Stimulated activated CD8-positive, alpha-beta memory T cell treated with anti-CD3 and anti-CD28 coated beads, Interleukin-12 subunit alpha, Interleukin-12 subunit beta, amount 100 ng/mL, for 1 hour (primary cell): Measurements from ENCODE around the gene POR.
"Not testable (repeated sequence)": the region's sequence is repeated elsewhere in the genome, so short reads cannot be mapped to it uniquely, and the experiment has no call there.

Experiments used
- DNase-seq: peaks from one replicate; pipeline ENCODE4 v3.0.0-alpha.2; 2020; ENCODE audit warnings: low read depth

Gene POR

DNA sequence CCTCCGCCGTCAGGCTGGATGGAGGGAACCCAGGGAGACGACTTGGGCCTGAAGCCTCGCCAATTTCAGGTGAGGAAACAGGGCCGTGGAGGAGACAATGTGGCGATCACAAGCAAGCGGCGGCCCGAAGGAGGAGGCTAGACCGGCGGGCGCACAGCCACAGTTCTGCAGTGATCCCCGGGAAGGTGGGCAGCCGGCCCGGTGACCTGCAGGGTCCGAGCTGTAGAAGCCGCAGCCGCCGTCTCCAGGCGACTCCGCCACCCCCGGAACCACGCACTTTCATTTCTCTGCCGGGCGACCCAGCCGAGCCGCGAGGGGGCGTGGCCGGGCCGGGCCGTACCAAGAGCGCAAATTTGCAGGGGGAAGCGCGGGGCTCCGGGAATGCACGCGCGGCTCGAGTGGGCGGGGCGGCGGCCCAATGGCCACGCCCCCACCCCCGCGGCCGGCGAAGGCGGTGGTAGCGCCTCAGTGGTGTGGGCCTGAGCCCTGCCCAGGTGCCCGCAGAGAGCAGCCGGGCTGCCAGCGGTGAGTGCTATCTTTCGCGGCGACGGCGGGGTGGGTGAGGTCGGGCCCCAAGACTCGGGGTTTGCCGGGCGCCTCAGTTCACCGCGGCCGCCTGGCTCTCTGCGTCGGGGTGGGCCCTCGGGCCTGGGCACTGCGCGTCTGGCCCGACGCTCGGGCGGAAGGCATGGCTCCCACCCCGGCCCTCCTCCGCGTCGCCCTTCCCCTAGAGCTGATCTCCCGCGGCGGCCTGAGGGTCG lies at the start of gene POR:
POR (plus strand) TSS at position 501 of the 761 bp plus-strand sequence. CDS start 38,847 bp downstream, outside the sequence.
- DNase-seq, result peak; percentile 92

DNA sequence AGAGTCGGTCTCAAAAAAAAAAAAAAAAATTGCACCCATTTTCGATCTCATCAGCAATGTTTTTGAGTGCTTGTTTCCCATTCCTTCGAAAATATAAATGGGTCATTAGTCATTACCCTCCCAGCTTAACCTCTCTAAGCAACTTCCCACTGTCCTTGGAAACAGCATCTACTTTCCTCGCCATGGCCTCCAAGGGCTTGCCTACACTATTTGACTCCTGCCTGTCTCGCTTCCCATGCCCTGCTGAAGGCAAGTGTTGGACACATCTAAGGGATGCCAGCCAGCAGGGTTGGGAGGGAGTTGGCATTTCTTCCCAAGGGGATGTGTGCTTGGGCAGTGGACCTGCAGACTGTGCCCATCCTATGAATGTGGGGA lies 48.9 kb upstream of the POR start:
- no peak for DNase-seq

DNA sequence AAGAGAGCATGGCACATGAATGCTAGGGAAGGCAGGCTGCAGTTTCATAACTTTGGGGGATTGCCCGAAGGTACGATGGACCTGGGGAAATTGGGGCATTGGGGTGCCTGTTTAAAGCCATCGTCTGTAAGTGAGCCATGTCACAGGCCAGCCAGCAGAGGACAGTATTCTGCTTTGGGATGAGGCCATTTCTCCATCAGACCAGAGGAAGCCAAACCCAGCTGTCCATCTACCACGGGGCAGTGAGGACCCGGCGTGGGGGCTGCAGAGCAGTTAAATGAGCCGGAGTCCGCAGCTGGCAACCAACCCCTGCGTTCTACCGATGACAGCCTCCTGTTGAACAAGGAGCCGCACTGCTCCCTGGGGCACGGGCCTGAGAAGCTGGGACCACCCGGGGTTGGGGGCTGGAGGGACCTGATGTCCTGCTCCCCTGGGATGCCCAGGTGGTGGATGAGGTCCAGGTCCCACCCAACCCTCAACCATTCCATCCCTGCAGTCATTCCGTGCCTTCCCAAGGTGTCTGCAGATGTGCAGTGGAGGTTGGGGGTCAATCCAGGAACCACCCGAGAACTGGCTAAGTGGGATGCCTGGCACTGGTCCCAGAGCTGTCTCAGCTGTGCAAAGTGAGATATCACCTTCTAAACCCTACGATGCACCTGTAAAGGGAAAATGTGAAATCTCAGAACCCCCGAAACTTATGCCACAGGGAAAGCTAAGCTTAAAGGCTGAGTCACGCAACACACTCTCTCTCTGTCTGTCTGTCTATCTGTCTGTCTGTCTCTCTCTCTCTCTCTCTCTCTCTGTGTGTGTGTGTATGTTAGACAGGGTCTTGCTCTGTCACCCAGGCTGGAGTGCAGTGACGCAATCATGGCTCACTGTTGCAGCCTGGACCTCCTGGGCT lies 48.2 kb upstream of the POR start:
- DNase-seq, result peak; percentile 20

DNA sequence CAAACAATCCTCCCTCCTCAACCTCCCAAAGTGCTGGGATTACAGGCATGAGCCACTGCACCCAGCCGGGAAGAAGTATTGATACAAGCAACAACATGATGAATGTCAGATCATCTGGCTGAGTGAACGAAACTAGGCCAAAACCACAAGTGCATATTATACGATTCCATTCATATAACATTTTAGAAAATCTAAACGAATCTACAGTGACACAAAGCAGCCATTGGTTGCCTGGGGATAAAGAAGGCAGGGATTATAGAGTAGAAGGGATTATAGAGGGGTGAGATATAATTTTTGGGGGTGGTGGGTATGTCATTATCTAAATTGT lies 47.6 kb upstream of the POR start:
- DNase-seq, result no peak

DNA sequence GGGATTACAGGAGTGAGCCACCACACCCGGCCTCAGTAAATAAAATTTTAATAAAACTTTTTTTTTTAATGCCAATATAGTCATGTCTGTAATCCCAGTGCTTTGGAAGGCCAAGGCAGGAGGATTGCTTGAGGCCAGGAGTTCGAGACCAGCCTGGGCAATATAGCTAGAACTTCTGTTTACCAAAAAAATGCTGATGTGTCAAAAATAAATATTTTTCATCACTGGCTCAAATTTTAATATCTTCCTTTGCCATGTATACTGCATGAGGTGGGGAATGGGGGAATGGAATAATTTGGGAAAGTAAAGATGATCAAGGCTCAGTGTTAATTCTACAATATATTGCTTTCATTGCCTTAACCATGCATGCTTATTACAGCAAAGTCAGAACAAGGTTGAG lies 46.8 kb upstream of the POR start:
- no peak for DNase-seq

DNA sequence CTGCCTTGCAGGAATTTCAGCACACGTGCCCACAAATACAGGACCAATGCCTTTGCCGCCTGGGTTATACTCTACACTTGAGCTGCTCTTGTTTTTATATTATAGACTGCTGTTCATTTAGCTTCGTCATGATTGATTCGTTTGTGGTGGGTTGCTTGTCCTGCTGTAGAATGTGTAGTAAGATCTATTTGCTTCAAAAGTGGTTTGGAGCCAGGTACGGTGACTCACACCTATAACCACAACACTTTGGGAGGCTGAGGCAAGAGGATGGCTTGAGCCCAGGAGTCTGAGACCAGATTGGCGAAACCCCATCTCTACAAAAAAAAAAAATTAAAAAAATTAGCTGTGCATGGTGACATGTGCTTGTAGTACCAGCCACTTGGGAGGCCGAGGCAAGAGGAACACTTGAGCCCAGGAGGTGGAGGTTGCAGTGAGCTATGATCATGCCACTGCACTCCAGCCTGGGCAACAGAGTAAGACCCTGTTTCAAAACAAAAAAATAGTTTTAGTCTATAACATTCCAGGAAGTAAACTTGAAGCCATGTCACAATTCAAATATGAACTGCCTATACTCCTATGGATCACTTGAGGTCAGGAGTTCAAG lies 45.1 kb upstream of the POR start:
- no peak for DNase-seq

DNA sequence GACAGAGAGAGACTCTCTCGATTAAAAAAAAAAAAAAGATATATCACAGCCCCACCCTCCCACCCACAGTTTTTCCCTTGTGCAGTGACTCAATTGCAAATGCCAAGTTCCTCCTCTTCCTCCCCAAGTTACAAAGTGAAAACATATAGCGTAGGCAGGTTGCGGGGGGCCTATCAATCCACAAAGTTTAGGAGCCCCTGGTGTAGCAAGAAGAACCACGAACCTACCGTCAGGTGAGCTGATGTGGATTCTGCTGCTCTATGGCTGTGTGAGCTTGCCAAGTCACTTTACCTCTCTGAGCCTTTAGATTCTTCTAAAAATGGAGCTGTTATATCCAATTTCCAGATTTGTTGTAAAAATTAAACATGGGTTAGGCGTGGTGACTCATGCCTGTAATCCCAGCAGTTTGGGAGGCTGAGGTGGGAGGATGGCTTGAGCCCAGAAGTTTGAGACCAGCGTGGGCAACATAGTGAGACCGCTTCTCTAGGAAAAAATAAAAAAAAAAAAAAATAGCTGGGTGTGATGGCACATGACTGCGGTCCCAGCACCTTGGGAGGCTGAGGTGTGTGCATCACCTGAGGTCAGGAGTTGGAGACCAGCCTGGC lies 44.3 kb upstream of the POR start:
- DNase-seq, result no peak

DNA sequence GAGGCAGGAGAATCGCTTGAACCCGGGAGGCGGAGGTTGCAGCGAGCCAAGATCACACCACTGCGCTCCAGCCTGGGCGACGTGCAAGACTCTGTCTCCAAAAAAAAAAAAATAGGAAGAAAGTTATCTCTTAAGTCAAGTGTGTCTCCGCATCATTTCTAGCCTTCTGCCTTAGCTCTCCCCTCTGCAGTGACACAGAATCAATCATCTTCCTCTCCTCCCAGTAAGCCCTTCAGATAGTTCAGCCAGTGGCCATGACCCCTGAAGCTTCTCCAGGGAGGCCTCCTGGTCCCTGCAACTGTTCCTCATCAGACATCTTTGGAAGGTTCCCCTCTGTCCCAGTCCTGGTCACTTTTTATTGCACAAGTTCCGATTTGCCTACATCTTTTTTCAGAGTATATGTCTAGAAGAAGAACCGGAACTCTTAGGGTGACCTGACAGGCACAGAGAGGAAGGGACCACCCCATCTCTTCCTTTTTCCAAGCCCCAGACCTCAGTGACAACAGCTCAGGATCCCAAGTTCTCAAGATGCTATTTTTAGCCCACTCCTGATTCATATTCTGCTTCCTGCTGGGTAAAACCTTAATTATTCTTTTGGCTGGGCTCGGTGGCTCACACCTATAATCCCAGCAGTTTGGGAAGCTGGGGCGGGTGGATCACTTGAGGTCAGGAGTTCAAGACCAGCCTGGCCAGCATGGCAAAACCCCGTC lies 42.7 kb upstream of the POR start:
- no peak for DNase-seq

DNA sequence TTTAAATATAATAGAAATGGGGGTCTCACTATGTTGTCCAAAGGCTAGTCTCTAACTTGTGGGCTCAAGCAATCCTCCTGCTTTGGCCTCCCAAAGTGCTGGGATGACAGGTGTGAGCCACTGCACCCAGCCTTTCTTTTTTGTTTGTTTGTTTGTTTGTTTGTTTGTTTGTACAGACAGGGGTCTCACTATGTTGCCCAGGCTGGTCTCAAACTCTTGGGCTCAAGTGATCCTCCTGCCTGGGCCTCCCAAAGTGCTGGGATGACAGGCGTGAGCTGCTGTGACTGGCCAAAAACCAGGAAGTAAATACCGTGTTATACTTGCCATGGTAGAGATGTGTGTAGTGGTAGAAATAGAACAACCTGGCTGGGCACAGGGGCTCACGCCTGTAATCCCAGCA lies 40.8 kb upstream of the POR start:
- DNase-seq, result not testable (repeated sequence)

DNA sequence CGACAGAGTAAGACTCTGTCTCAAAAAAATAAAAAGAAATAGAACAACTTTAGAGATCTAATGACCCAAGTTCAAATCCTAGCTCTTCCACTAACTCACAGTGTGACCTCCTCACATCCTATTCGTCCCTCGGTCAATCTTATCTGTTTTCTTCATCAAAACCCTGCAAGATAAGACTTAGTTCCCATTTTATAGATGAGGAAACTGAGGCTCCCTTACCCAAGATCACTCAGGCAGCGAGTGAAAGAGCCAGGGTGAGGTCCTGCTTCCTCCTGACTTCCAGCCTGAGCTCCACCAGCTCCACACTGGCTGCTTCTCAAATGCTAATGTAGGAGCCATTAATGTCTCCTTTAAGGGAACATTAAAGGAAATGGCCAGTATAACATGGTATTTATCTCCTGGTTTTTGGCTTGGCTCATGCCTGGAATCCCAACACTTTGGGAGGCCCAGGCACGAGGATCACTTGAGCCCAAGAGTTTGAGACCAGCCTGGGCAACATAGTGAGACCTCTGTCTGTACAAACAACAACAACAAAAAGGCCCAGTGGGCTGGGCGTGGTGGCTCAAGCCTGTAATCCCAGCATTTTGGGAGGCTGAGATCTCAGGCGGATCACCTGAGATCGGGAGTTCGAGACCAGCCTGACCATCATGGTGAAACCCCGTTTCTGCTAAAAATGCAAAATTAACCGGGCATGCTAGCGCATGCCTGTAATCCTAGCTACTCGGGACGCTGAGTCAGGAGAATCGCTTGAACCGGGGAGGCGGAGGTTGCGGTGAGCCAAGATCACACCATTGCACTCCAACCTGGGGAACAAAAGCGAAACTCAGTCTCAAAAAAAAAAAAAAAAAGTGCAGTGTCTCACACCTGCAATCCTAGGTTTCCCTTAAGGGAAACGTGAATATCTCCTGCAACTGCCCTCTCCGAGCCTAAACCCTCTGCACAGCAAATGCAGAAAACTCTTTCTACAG lies 39.6 kb upstream of the POR start:
- DNase-seq, result no peak

DNA sequence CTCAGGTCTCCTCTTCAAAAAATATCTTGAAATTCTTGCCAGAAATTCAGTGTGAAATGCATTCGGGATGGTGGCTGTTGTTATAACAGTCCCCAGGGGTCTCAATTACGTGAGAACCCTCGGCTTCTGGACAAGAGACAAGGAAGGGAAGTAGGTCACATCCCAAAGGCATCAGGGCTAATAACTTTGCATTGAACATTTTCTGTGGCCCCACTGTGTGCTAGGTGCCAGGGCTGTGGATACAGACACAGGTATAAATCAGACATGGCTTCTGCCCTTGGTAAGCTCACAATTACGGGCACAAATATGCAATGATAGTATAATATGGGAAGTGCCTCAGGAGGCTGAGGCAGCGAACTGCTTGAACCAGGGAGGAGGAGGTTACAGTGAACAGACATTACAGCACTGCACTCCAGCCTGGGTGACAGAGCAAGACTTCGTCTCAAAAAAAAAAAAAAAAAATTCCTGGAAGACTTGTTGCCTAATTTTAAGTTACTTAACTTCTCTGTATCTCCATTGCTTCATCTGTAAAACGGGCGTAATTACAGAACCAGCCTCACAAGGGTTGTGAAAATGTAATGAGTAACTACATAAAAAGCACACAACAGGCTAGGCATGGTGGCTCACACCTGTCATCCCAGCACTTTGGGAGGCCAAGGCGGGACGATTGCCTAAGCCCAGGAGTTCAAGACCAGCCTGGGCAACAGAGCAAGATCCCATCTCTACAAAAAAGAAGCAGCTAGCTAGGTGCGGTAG lies 38.7 kb upstream of the POR start:
- no peak for DNase-seq

DNA sequence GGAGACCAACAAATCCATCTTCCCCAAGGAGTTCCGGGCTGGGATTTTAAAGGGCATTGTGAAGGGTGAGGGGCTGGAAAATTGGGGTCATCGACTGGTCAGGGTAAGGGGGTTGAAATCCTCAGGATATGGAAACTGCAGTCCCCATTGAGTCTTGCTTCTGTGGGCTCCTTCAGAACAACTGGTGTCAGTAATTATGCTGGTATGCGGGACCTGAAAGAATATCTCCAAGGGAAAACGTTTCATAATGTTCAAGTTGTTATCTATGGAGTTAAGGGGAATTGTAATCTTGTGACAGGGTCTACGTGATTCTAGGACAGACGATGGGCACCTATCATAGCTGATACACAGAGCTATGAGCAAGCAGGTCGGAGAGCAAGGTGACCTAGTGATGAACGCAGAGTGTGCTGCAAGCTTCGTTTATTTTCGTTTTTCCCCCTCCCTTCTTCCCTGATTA lies 36.6 kb upstream of the POR start:
- DNase-seq, result no peak

DNA sequence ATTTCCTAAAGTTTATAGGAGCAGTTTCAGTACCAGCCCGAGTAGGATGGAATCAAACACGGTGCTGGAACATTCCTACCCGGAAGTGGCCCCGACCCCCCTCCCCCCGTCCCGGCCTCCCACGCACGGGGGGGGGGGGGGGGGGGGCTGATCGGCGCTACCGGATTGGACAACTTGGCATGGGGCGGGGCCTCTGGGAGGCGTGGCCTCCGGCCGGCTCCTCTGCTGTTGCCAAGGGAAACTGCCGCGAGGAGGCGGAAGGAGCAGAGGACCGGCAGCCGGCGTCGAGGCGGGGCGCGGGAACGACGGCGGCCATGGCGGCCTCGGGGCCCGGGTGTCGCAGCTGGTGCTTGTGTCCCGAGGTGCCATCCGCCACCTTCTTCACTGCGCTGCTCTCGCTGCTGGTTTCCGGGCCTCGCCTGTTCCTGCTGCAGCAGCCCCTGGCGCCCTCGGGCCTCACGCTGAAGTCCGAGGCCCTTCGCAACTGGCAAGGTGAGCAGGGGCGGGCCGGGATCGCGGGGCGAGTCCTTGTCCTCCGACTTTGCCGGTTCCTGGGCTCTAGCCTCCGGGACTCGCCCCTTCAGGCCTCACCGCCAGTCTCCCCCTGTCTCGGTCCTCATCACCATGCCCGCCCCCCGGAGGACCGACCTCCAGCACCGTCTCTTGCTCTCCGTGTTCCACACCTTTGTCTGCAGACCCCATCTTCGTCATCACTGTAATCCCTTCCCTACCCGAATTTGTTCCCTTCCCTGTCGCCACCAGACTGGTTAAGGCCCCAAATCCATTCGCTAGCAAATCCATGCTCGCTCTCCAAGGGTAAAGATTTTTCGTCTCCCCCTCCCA lies 36.0 kb upstream of the POR start, which contains the start of gene RHBDD2:
RHBDD2 (plus strand) TSS at position 266 of the 843 bp plus-strand sequence; CDS start at position 315, 49 bp downstream.
- DNase-seq, result peak; percentile 92

DNA sequence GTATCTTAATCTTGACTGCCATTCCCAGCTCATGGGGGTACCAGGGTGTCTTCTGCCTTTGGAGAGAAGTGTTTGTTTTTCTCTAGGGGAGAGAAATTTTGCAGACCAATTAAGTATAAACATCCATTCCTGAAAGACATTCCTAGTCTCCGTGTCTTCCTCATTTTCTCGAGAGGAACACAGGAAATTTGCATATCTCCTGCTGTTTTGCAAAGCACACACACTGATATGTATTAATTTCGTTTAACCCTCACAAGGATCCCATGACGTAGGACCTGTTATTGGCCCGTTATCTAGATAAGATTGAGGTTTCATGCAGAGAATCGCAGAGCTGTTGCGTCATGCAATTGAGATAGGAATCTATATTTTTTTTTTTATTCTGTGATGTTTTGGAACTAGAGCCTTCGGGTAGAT lies 35.2 kb upstream of the POR start:
- DNase-seq, result peak; percentile 27

DNA sequence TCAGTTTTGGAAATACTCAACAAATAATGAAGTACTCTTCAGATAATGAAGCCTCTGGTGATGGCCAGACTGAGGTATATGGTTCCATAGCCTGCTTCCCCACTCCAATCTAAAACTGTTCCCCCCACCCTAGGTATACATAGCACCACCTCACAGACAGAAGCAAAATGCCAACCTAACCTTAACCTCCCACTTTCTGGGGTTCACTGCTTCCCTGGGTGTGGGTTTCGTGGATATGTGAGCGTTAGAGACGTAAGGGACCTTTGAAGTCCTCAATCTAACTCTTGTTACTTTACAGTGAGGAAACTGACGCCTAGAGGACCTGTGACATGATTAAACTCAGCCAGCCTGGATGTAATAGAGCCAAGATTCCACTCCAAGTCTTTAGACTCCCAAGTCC lies 34.7 kb upstream of the POR start:
- DNase-seq, result no peak

DNA sequence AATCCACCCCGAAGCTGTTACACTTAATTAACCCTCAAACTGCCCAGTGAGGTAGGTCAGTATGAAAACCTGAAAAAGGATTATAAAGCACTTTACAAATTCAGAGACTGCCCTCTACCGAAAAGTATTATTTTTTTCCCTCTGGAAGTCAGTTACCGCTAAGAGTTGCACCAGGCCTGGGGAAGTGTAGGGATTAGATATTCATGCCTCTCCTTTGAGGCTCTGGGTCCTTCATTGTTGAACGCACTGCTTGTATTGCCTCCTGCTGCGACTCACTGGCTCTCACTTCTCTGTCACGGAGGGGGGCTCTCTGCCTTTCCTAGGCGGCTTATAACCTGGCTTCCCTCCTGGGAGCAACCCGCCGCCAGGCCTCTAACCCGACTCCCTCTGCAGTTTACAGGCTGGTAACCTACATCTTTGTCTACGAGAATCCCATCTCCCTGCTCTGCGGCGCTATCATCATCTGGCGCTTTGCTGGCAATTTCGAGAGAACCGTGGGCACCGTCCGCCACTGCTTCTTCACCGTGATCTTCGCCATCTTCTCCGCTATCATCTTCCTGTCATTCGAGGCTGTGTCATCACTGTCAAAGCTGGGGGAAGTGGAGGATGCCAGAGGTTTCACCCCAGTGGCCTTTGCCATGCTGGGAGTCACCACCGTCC lies 33.4 kb upstream of the POR start:
- DNase-seq, result no peak

DNA sequence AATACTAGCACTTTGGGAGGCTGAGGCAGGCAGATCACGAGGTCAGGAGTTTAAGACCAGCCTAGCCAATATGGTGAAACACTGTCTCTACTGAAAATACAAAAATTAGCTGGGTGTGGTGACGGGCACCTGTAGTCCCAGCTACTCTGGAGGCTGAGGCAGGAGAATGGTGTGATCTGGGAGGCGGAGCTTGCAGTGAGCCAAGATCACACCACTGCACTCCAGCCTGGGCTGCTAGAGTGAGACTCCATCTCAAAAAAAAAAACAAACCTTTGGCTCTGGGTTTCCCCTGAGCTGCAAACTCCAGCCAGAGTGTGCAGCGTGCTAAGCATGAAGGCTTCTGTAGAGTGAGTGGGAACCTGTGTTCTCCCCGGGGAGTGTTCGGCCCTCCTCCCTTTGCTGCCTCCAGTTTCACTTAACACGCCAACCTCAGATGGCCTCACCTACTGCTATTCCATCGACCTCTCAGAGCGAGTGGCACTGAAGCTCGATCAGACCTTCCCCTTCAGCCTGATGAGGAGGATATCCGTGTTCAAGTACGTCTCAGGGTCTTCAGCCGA lies 31.6 kb upstream of the POR start:
- not testable (repeated sequence) for DNase-seq

DNA sequence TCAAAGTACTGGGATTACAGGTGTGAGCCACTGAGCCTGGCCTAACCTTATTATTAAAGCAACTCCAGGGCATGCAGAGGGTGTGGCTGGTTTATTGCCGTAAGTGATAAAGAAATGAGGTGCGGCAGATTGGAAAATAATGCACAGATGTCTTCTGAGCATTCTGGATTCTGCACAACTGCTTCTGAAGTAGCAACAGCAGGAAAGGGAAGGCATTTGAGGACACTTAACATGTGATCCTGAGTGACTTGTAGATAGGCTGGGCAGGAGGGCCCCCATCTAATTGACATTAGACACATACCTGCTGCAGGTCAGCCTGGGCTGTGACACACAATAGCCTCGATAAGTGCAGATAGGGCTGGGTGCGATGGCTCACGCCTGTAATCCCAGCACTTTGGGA lies 30.5 kb upstream of the POR start:
- DNase-seq, result no peak
